ENCODE results near the gene TBC1D16.
A peak's percentile ranks its signal among the peaks of the same experiment; 100 is the strongest.
"Not testable (repeated sequence)": the region's sequence is repeated elsewhere in the genome, so short reads cannot be mapped to it uniquely, and the experiment has no call there.

TBC1D16 gene

DNA sequence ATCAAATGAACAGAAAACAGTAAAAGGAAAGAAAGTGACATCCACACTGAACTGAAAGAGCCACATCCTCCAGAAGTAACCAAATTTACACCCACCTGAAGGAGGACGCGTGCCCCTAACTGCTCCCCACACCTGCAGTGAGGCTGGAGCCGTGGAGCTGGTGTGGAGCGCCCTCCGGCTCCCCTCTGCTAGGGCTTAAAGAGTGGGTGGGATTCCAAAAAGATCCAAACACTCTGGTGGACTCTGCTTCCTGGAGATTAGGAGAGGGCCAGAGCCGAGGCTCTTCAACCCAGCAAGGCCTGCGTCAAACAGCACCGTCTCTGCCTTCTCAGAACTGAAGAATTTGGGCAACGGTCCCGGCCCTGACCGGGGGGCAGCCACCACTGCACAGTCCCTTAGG, 16.0 kb upstream of the TBC1D16 start:
- DNase-seq (ENCODE audit: low read depth in 2 of 2), result no peak

DNA sequence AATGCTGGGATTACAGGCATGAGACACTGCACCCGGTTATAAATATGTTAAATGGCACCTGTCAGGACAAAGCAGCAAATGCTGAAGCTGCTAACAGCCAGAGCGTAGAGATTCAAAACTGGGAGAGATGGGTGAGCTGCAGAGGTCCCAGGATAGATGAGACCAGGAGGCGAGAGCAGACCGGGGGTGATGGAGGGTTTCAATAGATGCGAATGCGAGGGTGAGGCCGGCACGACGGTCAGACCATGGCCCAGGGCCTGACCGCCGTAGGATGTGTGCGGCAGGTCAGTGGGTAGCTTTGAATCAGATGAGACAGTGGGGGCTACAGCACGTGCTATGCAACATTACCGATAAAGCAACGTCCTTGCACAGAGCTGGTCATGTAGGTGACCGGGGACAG, 15.0 kb upstream of the TBC1D16 start:
- DNase-seq (ENCODE audit: low read depth in 2 of 2), result no peak

DNA sequence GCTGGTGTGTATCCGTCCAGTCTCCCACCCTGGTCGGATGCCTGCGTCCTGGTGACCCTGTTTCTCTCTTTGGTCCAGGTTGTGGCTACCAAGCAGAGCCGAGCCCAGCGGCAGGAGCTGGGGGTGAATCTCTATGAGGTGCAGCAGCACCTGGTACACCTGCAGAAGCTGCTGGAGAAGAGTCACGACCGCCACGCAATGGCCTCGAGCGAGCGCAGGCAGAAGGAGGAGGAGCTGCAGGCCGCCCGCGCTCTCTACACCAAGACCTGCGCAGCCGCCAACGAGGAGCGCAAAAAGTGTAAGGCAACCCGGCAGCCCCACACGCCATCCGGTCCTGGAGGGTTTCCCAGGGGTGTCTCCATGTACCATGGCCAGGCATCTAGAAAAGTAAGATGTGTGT, 14.3 kb upstream of the TBC1D16 start:
- DNase-seq (ENCODE audit: low read depth in 2 of 2), result no peak

DNA sequence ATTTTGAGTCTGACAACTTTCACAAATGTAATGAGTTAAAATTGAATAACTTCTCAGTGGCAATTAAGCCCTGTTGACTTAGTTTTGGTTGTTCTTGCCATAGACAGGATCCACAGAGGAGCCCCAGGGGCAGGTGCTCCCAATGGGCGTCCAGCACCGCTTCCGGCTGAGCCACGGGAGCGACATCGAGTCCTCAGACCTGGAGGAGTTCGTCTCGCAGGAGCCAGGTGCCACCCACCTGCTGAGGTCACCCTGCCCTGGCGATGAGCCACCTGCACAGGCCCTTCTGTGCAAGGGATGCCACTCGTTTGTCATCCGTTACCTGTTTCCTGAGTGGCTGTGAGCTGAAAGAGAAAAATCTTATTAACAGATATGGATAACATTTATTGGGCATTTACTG, 11.5 kb upstream of the TBC1D16 start:
- no peak for DNase-seq (ENCODE audit: low read depth in 2 of 2)

DNA sequence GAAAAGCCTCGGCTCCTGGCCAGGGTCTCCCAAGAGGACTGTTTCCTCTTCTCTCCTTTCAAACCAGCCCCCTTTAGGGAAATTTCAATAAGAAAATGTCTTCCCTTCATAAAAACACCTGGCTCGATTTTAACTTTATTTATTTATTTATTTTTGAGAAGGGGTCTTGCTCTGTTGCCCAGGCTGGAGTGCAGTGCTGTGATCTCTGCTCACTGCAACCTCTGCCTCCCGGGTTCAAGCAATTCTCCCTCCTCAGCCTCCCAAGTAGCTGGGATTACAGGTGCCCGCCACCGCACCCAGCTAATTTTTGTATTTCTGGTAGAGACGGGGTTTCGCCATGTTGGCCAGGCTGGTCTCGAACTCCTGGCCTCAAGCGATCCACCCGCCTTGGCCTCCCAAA, 11.0 kb upstream of the TBC1D16 start:
- DNase-seq (ENCODE audit: low read depth in 2 of 2), result not testable (repeated sequence)

DNA sequence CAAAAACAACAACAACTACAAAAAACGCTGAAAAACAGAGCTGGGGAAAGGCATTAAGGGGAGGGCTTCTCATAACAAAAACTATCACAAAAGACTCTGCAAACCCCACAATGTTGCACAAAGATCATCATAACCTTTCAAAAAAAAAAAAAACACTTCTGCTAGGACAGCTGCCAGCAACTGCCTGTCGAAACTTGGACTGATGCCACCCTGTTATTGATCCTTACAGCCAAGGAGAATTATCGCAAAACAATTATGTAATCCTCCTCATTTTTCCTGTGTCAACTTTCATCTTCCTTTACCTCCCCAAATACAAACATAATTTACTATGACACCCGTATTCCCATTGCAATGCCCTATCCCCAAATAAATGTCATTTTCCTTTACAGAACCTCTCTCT, 10.0 kb upstream of the TBC1D16 start:
- no peak for DNase-seq (ENCODE audit: low read depth in 2 of 2)

DNA sequence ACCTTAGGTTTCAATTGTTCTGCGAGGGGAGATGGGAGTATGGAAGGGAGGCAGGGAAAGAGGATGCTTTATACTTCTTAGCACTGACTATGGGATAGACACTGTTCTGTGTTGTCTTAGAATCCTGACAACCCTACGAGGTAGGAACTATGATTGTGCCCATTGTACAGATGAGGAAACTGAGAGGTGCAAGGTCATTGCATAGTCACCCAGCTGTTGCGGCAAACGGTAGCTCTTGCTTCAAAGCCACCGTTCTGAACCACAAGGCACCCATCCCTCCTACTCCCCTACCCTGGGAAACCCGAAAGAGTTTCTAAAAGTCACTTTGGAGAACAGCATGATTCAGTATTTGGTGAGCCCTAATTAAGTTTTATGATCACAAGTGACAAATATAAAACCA, 8.3 kb upstream of the TBC1D16 start:
- DNase-seq (ENCODE audit: low read depth in 2 of 2), result no peak

DNA sequence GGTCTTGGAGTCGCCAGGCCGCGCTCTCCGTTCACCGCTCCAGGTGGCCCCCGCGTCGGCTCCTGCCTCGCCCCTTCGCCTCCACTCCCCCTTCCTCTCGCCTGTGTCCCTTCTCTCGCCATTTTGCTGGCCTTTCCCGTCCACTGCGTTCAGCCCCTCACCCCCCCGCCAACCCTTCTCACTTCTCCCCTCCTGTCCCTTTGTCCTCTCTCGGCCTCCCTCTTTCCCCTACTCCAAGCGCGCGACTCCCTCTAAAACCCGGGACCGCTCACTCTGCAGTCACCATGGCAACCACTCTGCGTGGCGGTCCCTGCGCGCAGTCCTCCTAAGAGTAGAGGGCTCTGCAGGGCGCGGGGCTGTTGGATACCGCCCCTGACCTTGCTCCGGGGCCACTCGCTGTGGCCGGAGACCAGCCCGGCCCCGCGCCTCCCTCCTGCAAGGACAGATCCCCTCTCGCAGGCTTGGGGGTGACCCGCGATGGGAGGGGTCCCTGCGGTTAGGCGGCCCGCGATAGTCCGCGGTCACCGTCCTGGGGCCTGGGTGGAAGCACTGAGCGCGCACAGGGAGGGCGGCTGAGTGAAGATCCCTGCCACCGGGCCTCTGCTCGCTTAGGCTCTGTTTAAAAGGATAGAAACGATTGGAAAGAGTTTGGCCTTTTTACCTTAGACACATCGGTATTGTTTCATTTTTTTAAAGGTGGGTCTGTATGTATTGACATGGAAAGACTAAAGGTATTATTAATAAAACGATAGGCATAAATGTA, 1.2 kb upstream of the TBC1D16 start:
- DNase-seq (ENCODE audit: low read depth in 2 of 2), result peak in 1 of 2 donors; percentile 13

DNA sequence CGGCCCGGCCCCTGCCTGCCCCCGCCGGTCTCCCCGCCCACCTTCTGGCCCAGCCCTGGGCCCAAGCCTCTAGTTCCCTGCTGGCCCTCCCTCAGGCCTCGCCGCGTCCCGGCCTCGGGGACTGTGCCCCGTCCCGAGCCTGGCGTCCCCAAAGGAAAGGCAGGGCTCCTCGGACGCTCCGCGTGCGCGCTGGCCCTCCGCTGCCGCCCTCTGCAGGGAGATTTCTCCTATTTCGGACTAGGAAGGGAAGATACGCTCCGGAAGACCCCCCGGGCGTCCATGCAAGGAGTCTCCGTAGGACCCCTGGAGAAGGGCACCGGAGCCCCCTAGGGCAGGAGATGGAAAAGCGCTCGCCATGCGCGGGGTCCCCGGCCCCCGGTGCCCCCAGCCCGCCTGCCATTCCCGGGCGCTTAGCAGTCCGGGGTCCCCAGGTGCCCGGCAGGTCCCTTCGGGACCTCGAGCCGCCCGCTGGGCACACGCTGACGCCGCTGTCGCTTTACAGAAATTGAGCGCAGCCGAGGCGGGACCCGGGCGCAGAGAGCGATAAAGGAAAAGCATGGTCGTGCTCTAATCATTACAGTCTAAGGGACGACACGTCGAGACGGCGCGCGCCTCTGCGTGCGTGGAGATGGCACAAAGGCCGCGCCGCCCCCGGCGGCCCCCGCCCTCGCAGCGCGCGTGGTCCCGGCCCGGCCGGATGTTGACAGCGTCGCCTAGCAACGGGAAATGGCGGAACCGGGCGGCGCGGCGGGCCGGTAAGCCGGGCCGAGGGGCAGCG, 454 bp upstream of the TBC1D16 start, which contains the start of gene CCDC40:
Gene CCDC40 (plus strand): TSS at position 706 of the 778 bp plus-strand sequence. CDS start 21 bp downstream, at position 727.
- peak; percentile 48 to 78 for DNase-seq (ENCODE audit: low read depth in 2 of 2)

DNA sequence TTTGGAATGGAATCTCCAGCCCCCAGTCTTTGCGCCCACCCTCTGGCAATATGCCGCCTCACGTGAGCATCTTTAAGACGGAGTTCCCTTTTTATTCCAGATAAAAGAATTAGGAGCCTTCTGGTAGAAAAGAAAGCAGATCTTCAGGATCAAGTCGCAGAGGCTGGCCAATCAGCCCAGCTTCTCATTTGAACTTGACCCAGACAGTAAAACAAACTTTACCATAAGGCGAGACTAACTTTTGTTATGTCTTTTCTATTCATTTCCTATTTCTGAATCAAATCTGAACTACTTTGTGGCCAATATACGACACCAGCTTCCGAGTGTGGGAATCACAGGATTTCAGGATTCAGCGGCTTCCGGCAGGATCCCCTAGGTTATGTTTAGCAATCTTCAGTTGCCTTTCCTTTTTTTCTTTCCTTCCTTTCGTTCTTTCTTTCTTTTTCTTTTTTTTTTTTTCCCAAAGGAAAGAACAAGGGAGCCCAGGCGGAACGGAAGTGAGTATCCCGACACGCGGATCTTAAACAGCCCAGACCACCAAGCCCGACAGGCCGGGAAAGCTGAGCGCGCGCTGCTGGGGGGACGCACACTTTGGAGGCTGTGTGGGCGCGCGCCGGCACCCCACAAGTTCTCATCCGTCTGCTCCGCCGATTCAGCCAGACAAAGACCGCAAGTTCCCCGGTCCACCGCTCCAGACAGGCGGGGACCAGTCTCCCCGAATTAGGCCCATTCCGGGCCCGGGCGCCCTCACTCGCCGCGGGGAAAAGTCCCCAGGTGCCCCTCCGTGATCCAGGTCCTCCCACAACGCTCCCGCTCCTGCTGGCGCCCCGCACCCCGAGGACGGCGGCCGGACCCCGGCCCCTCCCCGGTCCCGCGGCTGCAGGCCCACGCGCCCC, 633 bp downstream of the TBC1D16 start:
- peak in 1 of 2 donors; percentile 46 for DNase-seq (ENCODE audit: low read depth in 2 of 2)

DNA sequence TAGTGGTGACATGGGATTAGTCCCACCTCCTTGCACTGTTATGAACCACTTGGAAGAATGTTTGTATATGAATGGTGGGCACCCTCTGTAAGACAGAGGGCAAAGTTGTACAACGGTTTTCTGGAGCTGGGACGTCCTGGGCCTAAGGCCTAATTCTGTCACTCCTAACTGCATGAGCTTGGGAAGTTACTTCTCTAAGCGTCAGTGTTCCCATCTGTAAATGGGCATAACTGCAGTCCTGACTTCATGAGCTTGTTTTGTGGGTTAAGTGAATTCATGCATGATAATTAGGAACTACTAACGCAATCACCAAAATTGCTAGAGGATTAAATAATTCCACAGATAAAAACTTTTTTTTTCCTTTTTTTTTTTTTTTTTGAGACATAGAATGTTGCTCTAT, 1.8 kb downstream of the TBC1D16 start:
- DNase-seq (ENCODE audit: low read depth in 2 of 2), result no peak

DNA sequence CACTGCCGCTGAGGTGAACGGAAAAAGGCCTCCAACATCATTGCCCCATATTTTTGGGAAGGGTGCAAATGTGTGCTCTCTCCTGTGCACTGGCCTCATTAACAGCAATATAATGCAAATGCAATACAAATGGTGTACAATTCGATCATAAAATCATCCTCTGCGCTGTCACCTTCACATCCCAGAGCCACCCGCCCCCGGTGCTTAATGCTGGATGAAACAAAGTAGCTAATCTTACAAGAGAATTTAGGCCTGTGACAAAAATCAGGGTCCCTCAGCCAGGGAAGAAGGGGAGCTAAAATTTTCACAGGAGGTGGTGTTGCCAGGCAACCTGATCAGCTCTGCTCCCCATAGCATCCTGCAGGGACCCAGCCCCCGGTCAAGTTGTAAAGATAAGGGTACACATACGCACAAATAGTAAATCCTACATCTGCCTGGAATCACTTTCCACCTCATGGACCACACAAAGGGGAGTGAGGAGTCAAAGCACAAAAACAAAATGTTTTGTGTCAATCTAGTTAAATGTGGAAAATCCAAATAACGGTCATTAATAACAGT, 3.0 kb downstream of the TBC1D16 start:
- no peak for DNase-seq (ENCODE audit: low read depth in 2 of 2)

DNA sequence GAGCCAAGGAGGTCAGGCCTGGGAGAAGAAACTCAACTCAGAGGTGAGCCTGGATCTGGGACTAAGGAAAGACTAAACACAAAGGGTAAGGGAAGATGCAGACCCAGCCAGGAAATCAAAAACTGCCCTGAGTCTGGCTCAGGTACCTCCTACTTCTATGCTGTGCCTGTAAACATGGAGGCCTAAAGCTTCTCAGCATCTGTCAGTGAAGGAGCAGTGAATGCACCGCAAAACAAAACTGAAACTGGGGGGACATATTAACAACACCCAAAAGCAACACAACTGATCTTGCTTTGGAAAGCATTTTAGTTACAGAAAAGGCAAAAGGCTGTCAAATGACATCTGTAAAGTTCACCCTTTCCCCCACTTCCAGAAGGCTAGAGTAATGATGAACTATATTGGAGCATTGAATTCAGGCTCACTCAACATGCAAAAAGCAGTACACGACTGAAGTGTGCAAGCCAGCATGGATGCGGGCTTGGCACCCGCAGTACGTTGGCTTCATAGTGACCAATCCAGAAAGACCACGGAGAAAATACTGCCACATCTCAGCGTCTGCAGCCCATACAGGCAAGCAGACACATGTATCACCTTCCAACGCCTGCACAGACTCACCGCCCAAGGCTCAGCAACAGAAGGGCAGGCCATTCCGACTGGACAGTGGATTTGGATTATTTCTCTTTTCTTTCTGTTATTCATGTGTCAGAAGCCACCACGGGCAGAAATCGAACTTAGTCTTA, 3.8 kb downstream of the TBC1D16 start:
- DNase-seq (ENCODE audit: low read depth in 2 of 2), result no peak

DNA sequence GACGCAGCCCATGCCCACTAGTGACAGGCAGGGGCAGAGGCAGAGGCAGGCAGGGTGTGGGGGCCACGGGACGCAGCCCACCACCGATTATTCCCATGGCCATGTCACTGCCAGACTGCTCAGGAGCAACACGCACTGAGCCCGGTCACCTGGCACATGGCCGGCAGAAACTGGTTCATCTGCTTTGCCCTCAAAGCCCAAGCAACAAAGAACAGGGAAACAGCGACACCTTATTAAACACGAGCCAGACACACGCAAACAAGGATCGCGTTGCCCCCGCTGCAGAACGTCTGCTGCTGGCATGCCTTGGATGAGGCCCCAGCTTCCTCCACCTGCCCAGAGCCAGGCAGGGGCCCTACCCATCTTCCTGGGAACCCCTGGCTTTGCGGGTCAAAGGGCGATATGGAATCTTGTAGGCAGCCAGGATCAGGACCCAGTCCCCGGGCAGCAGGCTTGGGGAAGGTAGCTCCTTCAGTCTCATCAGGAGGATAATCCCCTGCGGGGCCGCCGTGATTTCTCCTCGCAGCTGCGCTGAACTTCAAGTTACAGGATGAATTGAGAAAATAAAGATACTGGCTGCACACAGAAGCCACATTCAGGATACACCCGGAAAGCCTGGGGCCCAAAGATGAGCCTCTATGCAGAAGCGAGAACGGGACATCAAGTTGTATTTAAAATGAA, 4.8 kb downstream of the TBC1D16 start:
- DNase-seq (ENCODE audit: low read depth in 2 of 2), result no peak

DNA sequence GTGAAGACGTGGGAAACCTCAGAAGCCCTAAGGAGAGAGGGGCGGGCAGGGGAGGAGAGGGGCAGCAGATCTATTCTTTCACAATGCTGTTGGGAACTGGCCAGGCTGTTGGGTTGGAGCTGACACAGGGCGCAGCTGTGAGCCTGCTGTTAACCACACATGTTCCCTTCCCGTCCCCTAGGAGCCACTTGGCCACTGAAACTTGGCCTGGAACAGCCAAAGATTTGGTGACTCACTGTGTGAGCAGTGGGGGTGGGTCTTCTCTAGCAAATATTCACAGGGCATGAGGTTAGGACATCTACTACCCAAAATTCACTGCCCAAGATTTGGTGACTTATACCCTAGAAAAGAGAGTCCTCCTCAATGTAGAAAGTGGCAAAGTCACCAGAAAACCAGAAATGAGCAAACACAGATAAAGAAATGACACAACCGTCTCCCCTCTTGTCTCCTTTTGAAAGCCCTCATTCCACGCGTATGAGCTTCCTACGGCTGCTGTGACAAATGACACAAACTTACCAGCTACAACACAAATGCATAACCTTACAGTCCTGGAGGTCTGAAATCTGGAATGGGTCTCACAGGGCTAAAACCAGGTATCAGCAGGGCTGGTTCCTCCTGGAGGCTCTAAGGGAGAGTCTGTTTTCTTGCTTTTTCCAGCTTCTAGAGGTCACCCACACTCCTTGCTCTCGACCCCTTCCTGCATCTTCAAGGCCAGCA, 6.3 kb downstream of the TBC1D16 start:
- DNase-seq (ENCODE audit: low read depth in 2 of 2), result no peak

DNA sequence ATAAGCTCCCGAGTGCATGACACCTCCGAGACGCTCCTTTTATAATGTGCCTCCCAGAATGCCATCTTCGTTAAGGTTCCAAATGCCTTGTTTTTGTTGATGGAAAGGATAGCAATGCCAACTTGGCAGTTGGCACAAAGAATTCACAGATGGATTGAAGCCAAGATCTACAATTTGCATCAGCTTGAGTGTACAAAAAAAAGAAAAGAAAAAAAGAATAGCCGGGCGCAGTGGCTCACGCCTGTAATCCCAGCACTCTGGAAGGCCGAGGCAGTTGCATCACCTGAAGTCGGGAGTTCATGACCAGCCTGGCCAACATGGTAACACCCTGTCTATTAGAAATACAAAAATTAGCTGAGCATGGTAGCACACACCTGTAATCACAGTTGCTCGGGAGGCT, 7.6 kb downstream of the TBC1D16 start:
- no peak for DNase-seq (ENCODE audit: low read depth in 2 of 2)

DNA sequence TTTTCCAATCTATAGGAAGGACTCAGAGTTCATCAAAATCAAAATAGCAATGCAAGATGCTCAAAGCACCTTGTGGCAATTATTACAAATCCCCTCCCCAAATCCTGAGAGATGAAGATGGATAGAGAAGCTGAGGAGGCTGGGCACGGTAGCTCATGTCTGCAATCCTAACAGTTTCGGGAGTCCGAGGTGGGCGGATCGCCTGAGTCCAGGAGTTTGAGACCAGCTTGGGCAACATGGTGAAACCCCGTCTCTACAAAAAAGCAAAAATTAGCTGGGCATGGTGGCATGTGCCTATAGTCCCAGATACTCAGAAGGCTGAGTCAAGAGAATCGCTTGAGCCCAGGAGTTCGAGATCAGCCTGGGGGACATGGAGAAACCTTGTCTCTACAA, 8.6 kb downstream of the TBC1D16 start:
- DNase-seq (ENCODE audit: low read depth in 2 of 2), result no peak

DNA sequence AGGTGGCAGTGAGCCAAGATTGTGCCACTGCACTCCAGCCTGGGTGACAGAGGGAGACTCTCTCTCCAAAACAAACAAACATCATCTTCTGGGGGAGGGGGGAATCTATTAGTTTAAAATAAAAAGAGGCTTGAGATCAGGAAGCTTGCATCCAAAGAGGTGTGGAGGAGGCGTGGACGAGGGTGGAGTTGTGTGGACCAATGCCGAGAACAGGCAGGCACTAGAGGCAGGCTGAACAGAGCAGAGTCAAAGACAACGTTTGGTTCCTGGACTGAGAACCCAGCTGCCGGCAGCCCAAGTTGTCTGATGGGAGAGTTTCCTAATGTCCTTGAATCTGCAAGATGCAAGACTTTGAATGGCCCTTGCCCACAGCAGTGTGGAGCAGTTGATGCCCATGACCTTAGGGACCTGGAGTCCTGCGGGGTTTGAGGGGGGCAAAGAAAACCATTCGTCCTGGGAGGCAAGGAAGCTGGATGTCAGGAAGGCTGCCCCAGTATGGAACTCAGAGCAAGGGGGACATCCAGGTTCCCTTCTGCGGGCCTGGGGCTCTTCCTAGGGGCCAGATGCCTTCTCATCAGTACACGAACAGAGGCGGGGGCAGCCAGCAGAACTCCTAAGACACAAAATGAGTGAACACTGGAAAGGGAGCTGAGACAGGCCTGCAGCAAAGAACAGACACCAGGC, 9.2 kb downstream of the TBC1D16 start:
- no peak for DNase-seq (ENCODE audit: low read depth in 2 of 2)

DNA sequence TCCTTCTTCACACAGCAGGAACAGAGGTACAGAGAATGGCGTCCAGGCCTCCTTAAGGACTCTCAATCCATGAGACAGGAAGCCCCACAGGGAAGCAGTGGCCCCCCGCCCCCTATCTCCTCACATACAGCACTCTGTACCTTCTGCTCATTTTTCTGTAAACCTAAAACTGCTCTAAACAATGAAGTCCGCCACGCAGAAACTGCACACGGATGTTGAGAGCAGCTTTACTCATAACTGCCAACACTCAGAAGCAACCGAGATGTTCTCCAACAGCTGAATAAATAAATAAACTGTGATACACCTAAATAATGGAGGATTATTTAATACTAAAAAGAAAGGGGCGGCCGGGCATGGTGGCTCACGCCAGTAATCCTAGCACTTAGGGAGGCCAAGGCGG, 9.9 kb downstream of the TBC1D16 start:
- DNase-seq (ENCODE audit: low read depth in 2 of 2), result no peak

Measured in stimulated activated CD8-positive, alpha-beta memory T cell treated with anti-CD3 and anti-CD28 coated beads, Interleukin-7, amount 100 ng/mL, for 4 hours (primary cell).